ENCODE data around the gene RAC3. TPM values are rescaled to one million over a fixed set of nuclear protein-coding genes. Genes with fewer than 3 reads are reported as not detected.

RAC3 gene
- total and polyA plus RNA-seq, 8 donors, result 4.2 to 23.4 (median 14.0) TPM

GRCh38 chr17:82025401-82026107 is 5.9 kb upstream of the RAC3 start:
- ATAC-seq, result no peak

GRCh38 chr17:82028246-82028645 is 3.2 kb upstream of the RAC3 start:
- peaks cover 14 to 43% of the 10 kb centered on the region in 2 donors for H3K4me1 ChIP-seq
- H3K9me3 ChIP-seq, result no peaks in the 10 kb centered on the region
- no peak overlapping the region for H3K27ac ChIP-seq
- H3K27me3 ChIP-seq, result peaks cover 0 to 12% of the 10 kb centered on the region in 2 donors
- no peak for TF ChIP-seq CTCF (IDR thresholded peaks at IDR 0.05)
- H3K36me3 ChIP-seq, result peaks cover 0 to 13% of the 10 kb centered on the region in 2 donors
- intact Hi-C loops (cut with DNase I), result no loop called here
- ATAC-seq (no peak), DNase-seq (no peak)
- no peak overlapping the region for H3K4me3 ChIP-seq

More at GRCh38 chr17:82025401-82026107, 5.9 kb upstream of the RAC3 start:
- no peak overlapping the region for H3K4me3 ChIP-seq
- DNase-seq, result no peak
- peaks cover 0 to 13% of the 10 kb centered on the region in 2 donors for H3K36me3 ChIP-seq
- intact Hi-C loops (cut with DNase I), result no loop called here
- peaks cover 30 to 41% of the 10 kb centered on the region in 2 donors for H3K4me1 ChIP-seq
- H3K9me3 ChIP-seq, result no peaks in the 10 kb centered on the region
- TF ChIP-seq CTCF (IDR thresholded peaks at IDR 0.05), result no peak
- no peak overlapping the region for H3K27ac ChIP-seq
- no peaks in the 10 kb centered on the region for H3K27me3 ChIP-seq

- H3K27ac ChIP-seq, result no peak overlapping the region
- no peaks in the 10 kb centered on the region for H3K9me3 ChIP-seq
- no peak for ATAC-seq
- H3K4me1 ChIP-seq, result peaks cover 9 to 36% of the 10 kb centered on the region in 2 donors
- H3K27me3 ChIP-seq, result peaks cover 0 to 12% of the 10 kb centered on the region in 2 donors
- no peak for TF ChIP-seq CTCF (IDR thresholded peaks at IDR 0.05)
- no peak overlapping the region for H3K4me3 ChIP-seq
- intact Hi-C loops (cut with DNase I), result no loop called here
- peaks cover 0 to 13% of the 10 kb centered on the region in 2 donors for H3K36me3 ChIP-seq
- DNase-seq, result no peak
Observed at GRCh38 chr17:82028966-82029365, 2.5 kb upstream of the RAC3 start.

- Histone ChIP-seq H3K27ac (no peak overlapping the region), H3K9me3 (no peaks in the 10 kb centered on the region), H3K27me3 (peaks cover 0 to 12% of the 10 kb centered on the region in 2 donors), H3K4me3 (no peak overlapping the region), H3K36me3 (peaks cover 0 to 13% of the 10 kb centered on the region in 2 donors), H3K4me1 (peaks cover 5 to 32% of the 10 kb centered on the region in 2 donors)
- TF ChIP-seq CTCF (IDR thresholded peaks at IDR 0.05), result no peak
- DNase-seq (no peak), ATAC-seq (no peak)
- intact Hi-C loops (cut with DNase I), result no loop called here
Observed at GRCh38 chr17:82029391-82029790, 2.1 kb upstream of the RAC3 start.

- DNase-seq, result no peak
- Histone ChIP-seq H3K27me3 (peaks cover 0 to 12% of the 10 kb centered on the region in 2 donors), H3K27ac (no peak overlapping the region), H3K4me3 (peak overlapping the region in 1 of 2 donors; percentile 55), H3K9me3 (no peaks in the 10 kb centered on the region), H3K4me1 (peaks cover 5 to 30% of the 10 kb centered on the region in 2 donors), H3K36me3 (peaks cover 0 to 13% of the 10 kb centered on the region in 2 donors)
- intact Hi-C loops (cut with DNase I), result loop anchor here in 1 of 2 donors (2.0 kb wide), 1 partner anchor 125 kb away; no protein-coding TSS in a partner anchor
- TF ChIP-seq CTCF (IDR thresholded peaks at IDR 0.05), result no peak
- ATAC-seq, result no peak
Observed at GRCh38 chr17:82029990-82030469, 1.4 kb upstream of the RAC3 start.

Measured in left lung (tissue), 10 donors.